K562 (cell line): Measurements from ENCODE around the gene GORASP1. TPM values are rescaled to one million over a fixed set of nuclear protein-coding genes. Genes with fewer than 3 reads are reported as not detected.

Source experiments
- CBX8 ChIP-seq: fragments of 200-600 bp; sonication (generic); IDR thresholded peaks from 2 replicates; pipeline ENCODE4 v1.6.1; 2012; ENCODE audit warnings: borderline replicate concordance, mixed run types, low read depth, mild to moderate bottlenecking, moderate library complexity, mixed read lengths, low read length, control low read depth, inconsistent platforms; ENCODE audit not compliant: poor library complexity, severe bottlenecking; ENCODE audit errors: extremely low read depth
- CREB3L1 ChIP-seq: fragments of 450-650 bp; IDR thresholded peaks from 2 replicates; pipeline ENCODE4 v1.6.1; 2014; ENCODE audit warnings: low read depth, mild to moderate bottlenecking, moderate library complexity, borderline replicate concordance
- ETV1 ChIP-seq: fragments of 450-650 bp; conservative IDR thresholded peaks from 2 replicates; pipeline ENCODE4 v1.6.1; 2016; ENCODE audit warnings: missing genetic modification characterization, control low read depth, low read depth, missing compliant biosample characterization
- FOXJ2 ChIP-seq: fragments of 200-800 bp; sonication (Bioruptor generic); IDR thresholded peaks from 2 replicates; pipeline ENCODE4 v1.6.1; 2016; ENCODE audit warnings: missing genetic modification characterization, missing compliant biosample characterization
- HDAC2 ChIP-seq: fragments of 450-650 bp; IDR thresholded peaks from 2 replicates; pipeline ENCODE4 v1.6.1; 2016; ENCODE audit warnings: mild to moderate bottlenecking
- HMBOX1 ChIP-seq: sonication (generic); IDR thresholded peaks from 2 replicates; pipeline ENCODE4 v1.6.1; 2016
- NCOA1 ChIP-seq: fragments of 450-650 bp; IDR thresholded peaks from 2 replicates; pipeline ENCODE4 v1.6.1; 2016; ENCODE audit warnings: low read depth
- REST ChIP-seq, 2 experiments: fragments of 450-650 bp; formaldehyde crosslinking in 1 of 2; IDR thresholded peaks; 2 replicates each; pipeline versions ENCODE4 v1.4.0 to v1.6.1; 2014 to 2020; ENCODE audit warnings: mild to moderate bottlenecking in 2 of 2, borderline replicate concordance in 1 of 2, low read depth in 1 of 2
- SMARCA5 ChIP-seq: fragments of 450-650 bp; IDR thresholded peaks from 2 replicates; pipeline ENCODE4 v1.6.1; 2016
- ZNF707 ChIP-seq: fragments of 250-450 bp; sonication (Bioruptor Pico); conservative IDR thresholded peaks from 2 replicates; pipeline ENCODE4 v1.8.0; 2022; ENCODE audit warnings: inconsistent platforms, mild to moderate bottlenecking, moderate library complexity
- polyA plus RNA-seq, 8 experiments: library from polyadenylated mRNA; depleted of rRNA in 4 of 8; stranded (reverse) in 5 of 8; unstranded in 3 of 8; fragments of >200 nt; fragmentation: Nextera tagmentation in 2 of 8; fragmentation: Illumina TruSeq in 1 of 8; extraction: Ambion mirVana in 2 of 8; extraction: Trizol in 1 of 8; gene quantifications; 2 replicates each; pipeline versions ENCODE4 v1.2.1 to v1.2.3, GENCODE V29; 2011 to 2014; ENCODE audit warnings: inconsistent platforms in 1 of 8, missing spikeins in 1 of 8
- total RNA-seq, 7 experiments: library from RNA; depleted of rRNA in 6 of 7; stranded (reverse); fragments of >200 nt in 6 of 7; fragmentation: Illumina TruSeq in 2 of 7; extraction: Trizol in 2 of 7; gene quantifications; 2 replicates each; pipeline versions ENCODE4 v1.2.1 to v1.2.3, GENCODE V29; 2011 to 2021; ENCODE audit warnings: low replicate concordance in 1 of 7
- TF ChIP-seq, protein P1 (sequence below): fragments of 250-450 bp; sonication (Bioruptor Pico); IDR thresholded peaks from 2 replicates; pipeline ENCODE4 v1.4.0; 2020
- TF ChIP-seq, protein P2 (sequence below): IDR thresholded peaks from 2 replicates; pipeline ENCODE4 v1.6.1; 2016; ENCODE audit warnings: missing genetic modification characterization, missing compliant biosample characterization

GORASP1 gene
- total and polyA plus RNA-seq, 9 of the 15 experiments (the other 6 are each of a cell fraction or from before 2014, with no cell fraction given), result 8.4 to 87.9 (median 67.6) TPM

DNA sequence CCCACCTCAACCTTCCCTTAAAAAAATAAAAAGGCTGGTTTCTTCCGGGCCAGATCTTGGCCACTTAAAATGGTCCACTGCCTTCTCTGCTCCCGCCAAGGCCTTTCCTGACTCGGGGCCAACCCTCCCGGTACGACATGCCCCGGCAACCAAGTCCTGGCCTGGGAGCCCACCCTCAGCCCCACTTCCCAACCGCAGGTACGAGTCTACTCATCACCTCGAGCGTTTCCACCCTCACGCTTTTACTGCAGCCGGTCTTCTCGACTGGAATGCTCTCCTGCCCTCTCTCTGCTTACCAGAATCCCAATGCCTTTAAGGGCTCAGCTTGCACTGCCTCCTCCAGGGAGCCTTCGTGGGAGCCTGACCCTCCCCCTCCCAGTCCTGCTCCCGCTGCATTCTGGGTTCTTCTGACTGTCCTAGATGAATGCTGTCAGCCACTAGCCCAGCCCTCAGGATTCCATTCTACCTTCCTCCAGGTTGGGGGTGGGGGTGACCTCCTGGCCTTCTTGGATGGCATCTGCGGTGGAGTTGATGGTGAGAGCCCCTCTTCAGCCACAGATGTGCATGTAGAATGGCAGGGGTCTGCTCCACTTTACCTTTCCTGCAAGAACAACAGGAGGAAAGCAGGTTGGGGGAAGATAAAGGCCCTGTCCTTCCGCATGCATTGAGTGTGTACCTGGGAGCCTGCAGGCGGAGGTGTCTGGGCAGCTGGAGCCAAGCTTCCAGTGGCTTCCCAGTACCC, 47.0 kb upstream of the GORASP1 start (continued):
- TF ChIP-seq HDAC2, result peak; percentile 80
- peak; percentile 58; the same call in 1 of the 2 replicates for TF ChIP-seq NCOA1
- TF ChIP-seq, protein P1, sequence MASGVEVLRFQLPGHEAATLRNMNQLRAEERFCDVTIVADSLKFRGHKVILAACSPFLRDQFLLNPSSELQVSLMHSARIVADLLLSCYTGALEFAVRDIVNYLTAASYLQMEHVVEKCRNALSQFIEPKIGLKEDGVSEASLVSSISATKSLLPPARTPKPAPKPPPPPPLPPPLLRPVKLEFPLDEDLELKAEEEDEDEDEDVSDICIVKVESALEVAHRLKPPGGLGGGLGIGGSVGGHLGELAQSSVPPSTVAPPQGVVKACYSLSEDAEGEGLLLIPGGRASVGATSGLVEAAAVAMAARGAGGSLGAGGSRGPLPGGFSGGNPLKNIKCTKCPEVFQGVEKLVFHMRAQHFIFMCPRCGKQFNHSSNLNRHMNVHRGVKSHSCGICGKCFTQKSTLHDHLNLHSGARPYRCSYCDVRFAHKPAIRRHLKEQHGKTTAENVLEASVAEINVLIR (CRISPR knock-in tag), result no peak
- TF ChIP-seq REST (IDR thresholded peaks at IDR 0.05; ENCODE audit: borderline replicate concordance), result no peak
- TF ChIP-seq REST (CRISPR knock-in tag; IDR thresholded peaks at IDR 0.05; ENCODE audit: low read depth), result no peak
- 0 out of 2 replicates have a peak, but pooled peaks have one; percentile 21 for TF ChIP-seq ZNF707 (CRISPR knock-in tag)
- TF ChIP-seq CREB3L1, result no peak
- TF ChIP-seq, protein P2, sequence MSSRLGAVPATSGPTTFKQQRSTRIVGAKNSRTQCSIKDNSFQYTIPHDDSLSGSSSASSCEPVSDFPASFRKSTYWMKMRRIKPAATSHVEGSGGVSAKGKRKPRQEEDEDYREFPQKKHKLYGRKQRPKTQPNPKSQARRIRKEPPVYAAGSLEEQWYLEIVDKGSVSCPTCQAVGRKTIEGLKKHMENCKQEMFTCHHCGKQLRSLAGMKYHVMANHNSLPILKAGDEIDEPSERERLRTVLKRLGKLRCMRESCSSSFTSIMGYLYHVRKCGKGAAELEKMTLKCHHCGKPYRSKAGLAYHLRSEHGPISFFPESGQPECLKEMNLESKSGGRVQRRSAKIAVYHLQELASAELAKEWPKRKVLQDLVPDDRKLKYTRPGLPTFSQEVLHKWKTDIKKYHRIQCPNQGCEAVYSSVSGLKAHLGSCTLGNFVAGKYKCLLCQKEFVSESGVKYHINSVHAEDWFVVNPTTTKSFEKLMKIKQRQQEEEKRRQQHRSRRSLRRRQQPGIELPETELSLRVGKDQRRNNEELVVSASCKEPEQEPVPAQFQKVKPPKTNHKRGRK, result no peak
- no peak for TF ChIP-seq CBX8
- TF ChIP-seq ETV1, result no peak
- no peak for TF ChIP-seq HMBOX1
- no peak for TF ChIP-seq FOXJ2
- peak; percentile 98 for TF ChIP-seq SMARCA5
